HG03520 (cell line): ENCODE measurements around the gene SYNPO2.
"Not testable (repeated sequence)": the region's sequence is repeated elsewhere in the genome, so short reads cannot be mapped to it uniquely, and the experiment has no call there.

ENCODE experiments used
- ATAC-seq: cut with Tn5 transposase; IDR thresholded peaks from one replicate; pipeline ENCODE4 v1.9.1; 2021; ENCODE audit warnings: mild to moderate bottlenecking, moderate library complexity; ENCODE audit not compliant: unreplicated experiment

The SYNPO2 gene

DNA sequence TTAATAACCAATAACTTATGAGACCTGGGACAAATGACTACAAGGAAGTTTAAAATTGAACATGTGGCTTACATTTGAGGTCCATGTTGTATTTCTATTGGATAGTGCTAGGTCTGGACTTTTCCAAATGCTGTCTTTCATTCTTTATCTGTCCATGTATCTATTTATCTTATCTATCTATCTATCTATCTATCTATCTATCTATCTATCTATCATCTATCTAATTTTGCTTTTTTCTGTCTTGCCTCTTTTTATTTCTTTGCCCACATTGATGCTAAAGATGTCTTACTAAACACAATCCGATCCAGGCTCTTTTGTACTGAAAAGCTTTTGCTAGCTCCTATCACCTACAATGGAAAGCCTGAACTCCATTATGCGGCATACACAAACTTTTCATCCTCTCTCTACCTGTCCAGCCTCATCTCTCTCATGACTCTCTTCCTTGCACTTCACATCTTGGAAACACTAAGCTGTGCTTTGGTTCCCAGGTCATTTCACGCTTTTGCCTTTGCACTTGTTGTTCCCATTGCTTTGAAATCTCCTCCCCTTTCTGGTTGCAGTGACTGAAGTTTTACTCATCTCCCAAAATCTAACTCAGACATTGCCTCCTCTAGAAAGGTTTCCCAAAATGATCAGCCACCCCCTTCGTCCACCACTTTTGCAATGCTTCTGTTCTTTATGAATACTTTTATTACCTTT lies 107.2 kb downstream of the SYNPO2 start:
- no peak for ATAC-seq

DNA sequence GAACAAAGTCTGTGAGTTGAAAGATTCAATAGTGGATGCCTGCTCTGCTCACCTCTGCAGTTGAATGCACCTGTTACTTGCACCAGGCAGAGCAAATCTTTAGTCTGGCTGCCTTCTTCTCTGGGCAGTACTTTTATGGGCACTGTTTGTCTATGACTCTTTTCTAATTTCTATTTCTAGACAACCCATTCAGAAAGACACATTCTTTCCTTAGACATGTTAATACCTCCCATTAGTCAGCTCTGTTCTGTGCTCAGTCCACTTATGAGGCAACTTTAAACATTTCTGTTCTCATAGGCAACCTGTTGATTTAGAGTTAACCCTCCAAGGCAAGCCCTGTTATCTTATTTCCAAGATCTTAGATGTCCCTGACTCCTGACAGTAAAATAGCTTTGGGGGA lies 108.9 kb downstream of the SYNPO2 start:
- ATAC-seq = no peak

DNA sequence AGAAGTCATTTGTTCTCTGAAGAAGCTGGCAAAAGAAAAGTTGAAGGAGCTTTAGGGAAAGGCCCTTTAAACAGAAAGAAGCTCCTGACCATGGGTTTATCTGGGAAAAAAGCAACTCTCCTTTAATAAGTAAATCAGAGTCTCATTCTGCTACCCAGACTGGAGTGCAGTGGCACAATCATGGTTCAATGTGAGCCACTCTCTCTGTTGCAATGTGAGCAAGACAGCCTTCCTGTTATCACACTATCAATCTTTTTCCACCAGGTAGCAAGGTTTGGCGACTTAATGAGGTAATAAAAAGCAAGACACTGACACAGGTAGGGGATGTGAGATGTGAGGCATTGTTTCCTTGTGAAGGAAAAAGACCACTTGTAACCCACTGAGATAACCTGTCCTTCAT lies 111.3 kb downstream of the SYNPO2 start:
- ATAC-seq = no peak

DNA sequence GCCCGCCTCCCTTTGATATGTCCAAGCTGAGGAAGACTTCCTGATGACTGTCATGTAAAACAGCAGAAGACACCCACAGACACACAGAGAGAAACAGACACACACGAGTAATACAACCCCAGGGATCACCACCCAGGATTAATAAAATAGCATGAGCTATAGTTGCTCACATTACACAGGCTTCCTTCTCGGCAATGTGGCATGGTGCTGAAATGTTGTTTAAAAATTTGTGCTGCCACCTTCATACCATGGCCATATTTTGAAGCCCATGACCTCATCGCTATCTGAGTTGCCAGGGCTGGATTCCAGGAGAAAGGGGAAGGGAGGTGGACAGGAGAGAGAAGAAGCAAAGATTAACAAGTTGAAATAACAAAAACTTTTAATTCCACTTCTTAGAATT lies 111.7 kb downstream of the SYNPO2 start:
- ATAC-seq = no peak

DNA sequence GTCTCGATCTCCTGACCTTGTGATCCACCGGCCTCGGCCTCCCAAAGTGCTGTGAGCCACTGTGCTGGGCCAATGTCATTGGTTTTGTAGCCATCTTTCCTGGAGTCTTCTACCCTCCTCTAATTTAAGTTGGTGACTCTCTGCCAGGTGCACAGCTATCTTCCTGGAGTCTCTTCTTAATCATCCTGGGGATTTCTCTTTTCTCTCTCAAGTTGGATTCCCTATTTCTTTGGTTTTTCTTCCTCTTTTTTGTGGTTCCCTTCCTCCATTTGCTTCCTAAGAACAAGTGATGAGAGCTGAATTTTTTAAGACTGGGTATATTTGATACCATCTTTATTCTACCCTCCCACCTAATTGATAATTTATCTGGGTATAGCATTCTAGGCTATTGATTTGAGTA lies 113.8 kb downstream of the SYNPO2 start:
- ATAC-seq = no peak

DNA sequence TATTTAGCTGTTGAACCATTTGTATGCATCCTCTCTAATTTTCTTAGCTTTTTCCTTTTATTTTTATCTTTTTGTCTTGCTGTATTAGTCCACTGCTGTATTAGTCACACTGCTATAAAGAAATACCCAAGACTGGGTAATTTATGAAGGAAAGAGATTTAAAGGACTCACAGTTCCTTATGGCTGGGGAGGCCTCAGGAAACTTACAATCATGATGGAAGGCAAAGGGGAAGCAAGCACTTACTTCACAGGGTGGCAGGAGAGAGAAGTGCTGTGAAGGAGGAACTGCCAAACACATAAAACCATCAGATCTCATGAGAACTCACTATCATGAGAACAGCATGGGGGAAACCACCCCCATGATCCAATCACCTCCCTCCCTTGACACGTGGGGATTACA lies 114.3 kb downstream of the SYNPO2 start:
- not testable (repeated sequence) for ATAC-seq

DNA sequence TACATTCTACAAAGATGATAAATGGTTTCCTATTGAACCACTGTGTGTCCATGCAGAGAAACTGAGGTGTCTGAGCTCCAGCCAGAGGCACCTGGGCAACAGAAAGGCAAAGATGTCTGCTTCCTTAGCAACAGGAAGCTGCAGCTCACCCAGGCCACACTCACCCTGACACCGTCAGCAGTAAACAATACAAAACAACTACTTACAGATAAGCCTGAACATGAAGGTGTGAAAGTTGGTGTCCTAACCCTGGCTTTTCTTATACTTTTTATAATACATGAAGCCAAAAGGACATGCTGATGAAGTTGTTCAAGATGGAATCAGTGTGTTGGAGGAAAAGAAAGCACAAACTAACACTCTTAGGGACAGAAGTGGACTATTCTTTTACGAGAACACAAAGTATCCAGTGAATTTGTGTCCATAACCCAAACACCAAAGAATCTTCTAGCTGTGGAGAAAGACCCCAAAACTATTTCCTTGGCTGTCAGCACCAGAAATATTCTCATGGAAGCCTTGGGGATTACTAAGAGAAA lies 117.3 kb downstream of the SYNPO2 start:
- ATAC-seq = no peak

DNA sequence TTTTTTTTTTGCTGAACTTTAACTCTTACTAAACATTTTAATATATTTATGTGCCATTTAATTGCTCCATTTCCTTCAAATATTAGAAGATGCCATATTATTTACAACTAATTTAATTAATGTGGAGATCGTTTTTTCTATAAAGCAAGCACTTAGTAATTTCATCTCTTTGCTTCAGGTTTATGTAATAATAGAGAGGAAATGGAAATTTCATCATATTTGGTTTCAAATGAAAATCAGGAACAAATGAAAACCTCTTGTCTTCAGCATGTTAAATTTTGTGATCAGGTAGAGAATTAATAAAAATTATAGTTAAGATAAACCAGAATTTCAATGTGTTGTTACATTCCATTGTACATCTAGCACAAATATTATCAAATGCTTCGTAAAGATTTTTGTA lies 120.1 kb downstream of the SYNPO2 start:
- ATAC-seq = no peak

DNA sequence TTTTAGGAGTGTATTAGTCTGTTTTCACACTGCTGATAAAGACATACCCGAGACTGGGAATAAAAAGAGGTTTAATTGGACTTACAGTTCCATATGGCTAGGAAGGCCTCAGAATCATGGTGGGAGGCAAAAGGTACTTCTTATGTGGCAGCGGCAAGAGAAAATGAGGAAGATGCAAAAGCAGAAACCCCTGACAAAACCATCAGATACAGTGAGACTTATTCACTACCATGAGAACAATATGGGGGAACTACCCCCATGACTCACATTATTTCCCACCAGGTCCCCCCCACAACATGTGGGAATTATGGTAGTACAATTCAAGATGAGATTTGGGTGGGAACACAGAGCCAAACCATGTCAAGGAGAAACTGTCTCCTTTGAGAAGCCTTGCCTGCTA lies 121.6 kb downstream of the SYNPO2 start:
- not testable (repeated sequence) for ATAC-seq

DNA sequence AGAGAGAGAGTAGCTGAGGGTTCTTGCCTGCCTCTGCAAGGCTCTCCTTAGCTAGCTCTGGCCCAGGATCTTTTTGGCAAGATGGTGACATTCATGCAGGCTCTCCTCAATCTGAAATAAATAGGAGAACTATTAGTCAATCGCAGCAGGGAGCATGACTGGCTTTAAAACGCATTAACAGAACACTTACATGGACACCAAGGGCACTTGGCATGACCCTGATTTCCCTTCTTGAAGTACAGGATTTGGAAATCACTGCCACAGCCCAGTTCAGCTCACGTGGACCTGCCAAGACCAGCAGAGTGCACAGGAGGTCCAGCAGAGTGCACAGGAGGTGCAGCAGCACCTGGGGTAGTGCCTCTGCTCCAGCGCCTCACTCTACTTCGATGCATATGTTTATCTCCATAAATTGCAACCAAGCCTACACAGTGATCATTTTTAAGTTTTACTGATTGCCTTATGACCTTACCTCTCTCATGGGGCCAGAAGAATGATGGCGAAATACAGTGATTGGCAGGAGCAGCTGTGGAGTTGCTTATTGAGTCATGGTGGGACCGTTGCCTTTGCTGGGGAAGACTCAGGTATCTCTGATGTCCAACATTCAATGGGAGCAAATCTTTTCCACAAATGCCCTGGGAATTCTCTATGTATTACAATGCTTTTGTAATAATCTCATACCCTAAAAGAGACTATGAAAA lies 122.4 kb downstream of the SYNPO2 start:
- no peak for ATAC-seq

DNA sequence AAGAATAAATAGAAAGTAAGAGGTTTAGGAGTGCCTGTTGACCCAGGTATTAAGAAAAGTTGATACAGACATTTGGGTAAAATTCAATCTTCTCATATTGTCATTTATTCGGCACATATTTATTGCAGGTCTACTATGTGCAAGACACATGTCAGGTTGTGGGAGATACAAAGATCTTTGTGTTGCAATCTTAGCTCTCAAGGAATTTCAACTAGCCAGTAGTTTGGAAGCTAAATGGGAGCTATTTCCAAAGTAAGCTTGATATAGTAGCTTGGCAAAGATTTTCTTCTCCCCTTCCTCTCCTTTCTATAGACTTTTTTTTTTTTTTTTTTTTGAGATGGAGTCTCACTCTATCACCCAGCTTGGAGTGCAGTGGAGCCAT lies 122.9 kb downstream of the SYNPO2 start:
- ATAC-seq = no peak

DNA sequence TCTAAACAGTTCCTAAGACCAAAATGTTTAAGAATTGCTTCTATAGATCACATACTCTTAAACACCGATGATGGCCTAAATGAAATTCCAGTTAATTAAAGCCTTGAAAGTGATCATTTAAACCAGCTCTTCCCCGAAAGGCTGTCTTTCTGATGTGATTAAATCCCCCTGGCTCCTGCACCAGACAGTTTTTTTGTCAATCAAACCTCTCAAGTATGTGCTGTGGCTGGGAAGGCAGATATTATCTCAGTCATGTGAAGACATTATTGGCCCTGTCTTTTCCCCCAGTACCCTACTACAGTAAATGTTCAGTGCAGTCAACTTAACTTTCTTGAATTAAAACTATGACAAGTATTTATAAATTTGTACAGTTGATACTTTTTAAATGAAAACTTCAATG lies 126.0 kb downstream of the SYNPO2 start:
- ATAC-seq = no peak

DNA sequence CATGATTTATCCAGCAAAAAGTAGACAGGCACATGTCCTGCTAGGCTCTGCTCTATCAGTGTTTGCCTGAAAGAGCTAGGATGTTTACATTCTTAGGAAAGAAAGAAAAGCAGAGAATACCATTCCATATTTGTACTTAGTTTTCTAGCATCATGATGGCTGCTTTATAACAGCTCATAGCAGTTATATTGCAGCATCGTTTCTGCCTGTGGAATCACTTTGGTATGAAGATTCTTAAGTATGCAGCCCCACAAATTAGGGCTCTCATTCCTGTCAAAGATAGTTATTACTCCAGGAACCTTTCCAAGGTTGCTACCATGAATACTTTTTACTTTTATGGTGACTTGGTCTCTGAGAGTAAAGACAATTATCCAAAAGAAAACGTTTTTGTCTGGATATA lies 128.0 kb downstream of the SYNPO2 start:
- ATAC-seq = no peak

DNA sequence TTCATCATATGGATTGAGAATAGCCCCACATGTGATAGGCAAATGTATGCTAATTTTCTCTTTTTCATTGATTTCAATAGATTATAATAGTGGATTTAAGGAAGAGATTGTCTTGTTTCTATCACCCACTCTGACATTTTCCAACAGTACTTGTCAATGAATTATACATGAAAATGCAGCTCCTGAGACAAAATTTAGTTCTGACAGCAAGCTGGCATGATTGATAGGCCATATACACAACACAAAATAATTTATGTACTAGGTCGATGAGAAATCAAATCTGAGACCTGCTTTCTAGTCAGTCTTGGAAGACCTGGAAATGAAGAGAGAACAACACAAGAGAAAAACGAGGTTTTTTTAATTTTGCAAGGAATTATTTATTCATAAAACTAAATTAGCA lies 129.0 kb downstream of the SYNPO2 start:
- ATAC-seq = no peak

DNA sequence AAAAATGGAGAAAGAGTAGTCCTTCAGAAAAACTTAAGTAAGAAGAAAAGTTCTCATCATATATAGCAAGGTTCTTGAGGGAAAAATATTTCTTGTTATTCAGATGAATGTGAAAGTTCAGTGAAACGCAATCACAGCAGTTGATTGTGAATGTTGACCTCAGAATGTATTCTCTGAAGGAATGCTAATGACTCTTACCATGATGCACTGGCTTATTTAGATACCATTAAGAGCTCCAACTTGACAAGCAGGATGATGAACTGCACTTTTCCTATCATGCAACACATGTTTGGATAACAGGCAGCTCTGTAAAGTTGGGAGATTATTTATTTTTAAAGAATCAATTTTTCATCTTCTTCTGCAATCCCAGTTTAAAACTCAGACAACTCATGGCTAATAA lies 131.5 kb downstream of the SYNPO2 start:
- ATAC-seq = no peak

DNA sequence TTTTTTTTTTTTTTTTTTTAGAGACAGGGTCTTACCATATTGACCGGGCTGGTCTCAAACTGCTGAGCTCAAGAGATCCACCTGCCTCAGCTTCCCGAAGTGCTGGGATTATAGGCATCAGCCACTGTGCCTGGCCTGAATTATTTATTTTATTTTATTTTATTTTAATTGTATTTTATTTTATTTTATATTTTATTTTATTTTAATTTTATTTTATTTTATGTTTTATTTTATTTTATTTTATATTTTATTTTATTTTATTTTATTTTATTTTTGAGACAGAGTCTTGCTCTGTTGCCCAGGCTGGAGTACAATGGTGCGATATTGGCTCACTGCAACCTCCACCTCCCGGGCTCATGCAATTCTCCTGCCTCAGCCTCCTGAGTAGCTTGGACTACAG lies 133.9 kb downstream of the SYNPO2 start:
- ATAC-seq = not testable (repeated sequence)

DNA sequence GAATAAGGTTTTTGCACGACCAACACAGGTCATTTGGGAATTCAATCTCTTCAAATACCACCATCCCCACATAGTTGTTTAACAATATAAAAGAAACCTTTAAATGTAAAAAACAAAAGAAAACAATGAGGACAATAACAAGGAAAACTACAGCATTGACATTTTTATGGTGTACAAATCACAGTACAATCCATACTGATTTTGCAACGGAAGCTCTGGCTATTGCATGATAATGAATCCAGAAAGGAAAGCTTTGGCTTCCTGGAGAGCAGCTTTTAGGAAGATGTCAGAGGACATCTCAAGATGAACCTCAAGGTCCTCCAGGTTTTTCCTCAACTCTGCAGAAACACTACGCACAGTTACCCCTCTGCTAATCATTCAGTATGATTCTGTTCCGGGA lies 135.4 kb downstream of the SYNPO2 start:
- ATAC-seq = no peak

DNA sequence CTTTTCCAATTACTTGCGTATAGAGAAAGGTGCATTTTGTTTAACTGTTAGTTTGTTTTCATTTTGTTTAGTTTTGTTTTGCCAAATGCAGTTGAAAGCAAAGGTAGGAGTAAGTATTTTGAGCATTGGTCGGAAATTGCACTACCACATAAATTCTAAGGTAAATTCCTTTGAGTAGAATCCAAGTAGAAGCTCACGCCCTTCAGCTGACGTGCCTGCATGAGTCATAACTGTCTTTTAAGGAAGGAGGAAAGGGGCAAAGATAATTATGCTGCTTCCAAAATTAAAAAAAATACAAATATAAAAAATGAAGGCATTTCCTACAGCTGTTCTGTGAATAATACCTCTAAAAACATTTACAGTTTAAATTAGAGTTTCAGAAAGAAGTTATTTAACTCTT lies 136.8 kb downstream of the SYNPO2 start:
- ATAC-seq = no peak

DNA sequence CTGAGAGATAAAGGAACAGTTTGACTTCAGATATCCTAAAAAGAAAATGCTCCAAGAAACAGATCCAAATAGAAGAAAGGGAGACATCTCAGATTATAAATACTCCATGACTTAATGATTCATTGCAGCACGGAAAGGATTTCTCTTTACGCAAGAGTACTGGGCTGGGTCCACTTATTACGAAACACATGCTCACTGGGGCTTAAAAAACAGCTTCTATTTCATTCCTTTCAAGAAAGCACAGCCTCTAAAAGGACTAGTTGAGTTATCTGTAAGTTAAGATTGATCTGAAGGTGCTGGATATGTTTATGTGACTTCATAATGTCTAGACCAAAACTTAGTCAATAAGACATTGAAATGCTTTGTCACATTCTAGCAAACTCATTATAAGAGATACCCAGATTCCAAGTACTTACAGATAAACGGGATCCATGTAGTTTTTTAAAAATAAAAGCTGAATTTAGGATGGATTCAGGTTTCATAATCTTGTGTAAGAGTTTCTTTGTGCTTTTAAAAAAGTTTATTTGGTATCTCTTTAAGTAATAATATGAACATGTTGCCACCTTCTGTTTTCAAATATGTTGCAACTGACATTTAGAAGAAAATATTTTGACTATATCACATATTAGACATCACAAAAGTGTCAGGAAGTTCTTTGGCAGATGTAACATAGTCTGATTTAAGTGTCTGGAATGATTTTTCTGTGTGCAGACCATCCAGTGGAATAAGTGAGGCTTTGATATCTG lies 137.4 kb downstream of the SYNPO2 start:
- ATAC-seq = no peak

DNA sequence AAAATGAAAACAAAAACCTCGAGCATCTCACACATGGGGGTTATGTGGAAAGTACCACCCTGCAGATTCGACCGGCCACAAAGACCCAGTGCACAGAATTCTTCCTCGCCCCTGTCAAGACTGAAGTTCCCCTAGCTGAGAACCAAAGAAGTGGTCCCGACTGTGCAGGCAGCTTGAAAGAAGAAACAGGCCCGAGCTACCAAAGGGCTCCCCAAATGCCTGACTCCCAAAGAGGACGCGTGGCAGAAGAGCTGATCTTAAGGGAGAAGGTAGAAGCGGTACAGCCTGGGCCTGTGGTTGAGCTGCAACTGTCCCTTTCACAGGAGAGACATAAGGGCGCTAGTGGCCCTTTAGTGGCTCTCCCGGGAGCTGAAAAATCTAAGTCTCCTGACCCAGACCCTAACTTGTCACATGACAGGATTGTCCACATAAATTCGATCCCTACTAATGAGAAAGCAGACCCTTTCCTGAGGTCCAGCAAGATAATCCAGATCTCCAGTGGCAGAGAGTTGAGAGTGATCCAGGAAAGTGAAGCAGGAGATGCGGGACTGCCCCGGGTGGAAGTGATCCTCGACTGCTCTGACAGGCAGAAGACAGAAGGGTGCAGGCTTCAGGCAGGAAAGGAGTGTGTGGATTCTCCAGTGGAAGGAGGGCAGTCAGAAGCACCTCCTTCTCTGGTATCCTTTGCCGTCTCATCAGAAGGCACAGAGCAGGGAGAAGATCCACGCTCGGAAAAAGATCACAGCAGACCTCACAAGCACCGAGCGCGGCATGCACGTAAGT lies 138.2 kb downstream of the SYNPO2 start:
- ATAC-seq = no peak

DNA sequence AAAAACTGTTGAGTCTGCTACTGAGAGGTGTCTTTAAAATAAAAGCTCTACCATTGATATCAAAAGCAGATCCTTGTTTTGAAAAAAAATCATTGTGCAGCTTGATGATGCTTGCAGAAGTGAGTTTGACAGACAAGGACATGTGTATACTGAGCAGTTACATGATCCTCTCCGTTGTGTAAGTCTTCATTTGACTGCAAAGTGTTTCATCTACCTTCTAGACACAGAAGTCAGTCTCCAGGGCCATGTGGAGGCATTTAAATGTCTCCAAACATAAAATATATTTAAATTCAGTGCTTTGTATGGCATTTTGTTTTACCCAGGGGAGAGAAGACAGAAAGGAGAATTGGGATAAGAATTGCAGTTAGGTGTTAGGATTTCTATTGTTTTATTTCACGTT lies 139.2 kb downstream of the SYNPO2 start:
- ATAC-seq = no peak
